Measurements from ENCODE around the gene SHE.

- TF ChIP-seq CTCF (IDR thresholded peaks at IDR 0.05 in 4 of 5, conservative IDR thresholded peaks at IDR 0.05 in 1 of 5) (no peak), POLR2A (IDR thresholded peaks at IDR 0.05) (no peak)
These were observed 53.8 kb downstream of the SHE start for GRCh38 chr1:154448331-154448811.

Measured in gastrocnemius medialis (tissue), 4 donors.